Fibroblast of gingiva (primary cell): ENCODE measurements around the gene NHP2.
"Not testable (repeated sequence)": the region's sequence is repeated elsewhere in the genome, so short reads cannot be mapped to it uniquely, and the experiment has no call there.

Experiments used
- DNase-seq: peaks from one replicate; pipeline ENCODE4 v3.0.0-alpha.2; 2011; ENCODE audit warnings: low read depth

Gene NHP2

GRCh38 chr5:178153530-178154340 is at the start of gene NHP2:
TSS of gene NHP2 (minus strand) at chr5:178153885. CDS start at chr5:178153817, 68 bp downstream.
- peak; percentile 98 for DNase-seq

- DNase-seq = no peak
Observed at GRCh38 chr5:178202541-178202940, 48.9 kb upstream of the NHP2 start.

DNA sequence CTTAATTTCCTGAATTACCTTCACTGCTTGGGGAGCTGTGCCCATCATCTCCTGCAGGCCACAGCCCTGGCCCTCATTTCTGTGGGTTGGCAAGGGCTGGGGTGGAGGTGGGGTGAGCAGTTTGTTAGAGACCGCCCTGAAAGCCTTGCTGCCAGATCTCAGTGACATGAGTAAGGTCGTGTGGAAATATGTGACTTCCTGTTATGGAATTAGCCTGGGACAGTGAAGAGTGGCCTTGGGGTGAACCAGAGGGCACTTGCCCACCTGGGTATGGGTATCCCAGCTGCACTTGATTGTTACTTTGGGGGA is 48.2 kb upstream of the NHP2 start:
- DNase-seq = no peak

DNA sequence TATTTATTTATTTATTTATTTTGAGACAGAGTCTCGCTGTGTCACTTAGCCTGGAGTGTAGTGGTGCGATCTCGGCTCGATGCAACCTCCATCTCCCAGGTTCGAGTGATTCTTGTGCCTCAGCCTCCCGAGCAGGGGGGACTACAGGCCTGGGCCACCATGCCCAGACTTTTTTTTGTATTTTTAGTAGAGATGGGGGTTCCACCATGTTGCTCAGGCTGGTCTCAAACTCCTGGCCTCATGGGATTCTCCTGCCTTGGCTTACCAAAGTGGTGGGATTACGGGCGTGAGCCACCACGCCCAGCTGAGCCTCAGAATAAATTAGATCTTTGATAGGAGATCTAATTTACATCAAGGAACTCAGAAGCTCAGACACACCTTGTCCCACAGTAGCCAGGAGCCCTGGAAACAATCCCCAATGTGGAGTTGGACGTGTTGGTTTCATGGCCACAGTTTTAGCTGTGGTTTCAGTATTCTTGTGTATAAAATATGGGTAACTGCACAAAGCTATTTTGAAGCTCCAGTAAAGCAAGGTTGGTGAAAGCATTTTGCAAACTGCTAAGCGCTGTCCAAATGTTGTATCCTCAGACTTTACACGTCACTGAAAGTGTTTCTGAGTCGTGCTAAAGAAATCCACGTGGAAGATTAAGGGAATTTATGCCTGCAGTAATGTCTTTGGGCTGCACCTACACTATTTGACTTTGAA is 47.7 kb upstream of the NHP2 start:
- DNase-seq = no peak

DNA sequence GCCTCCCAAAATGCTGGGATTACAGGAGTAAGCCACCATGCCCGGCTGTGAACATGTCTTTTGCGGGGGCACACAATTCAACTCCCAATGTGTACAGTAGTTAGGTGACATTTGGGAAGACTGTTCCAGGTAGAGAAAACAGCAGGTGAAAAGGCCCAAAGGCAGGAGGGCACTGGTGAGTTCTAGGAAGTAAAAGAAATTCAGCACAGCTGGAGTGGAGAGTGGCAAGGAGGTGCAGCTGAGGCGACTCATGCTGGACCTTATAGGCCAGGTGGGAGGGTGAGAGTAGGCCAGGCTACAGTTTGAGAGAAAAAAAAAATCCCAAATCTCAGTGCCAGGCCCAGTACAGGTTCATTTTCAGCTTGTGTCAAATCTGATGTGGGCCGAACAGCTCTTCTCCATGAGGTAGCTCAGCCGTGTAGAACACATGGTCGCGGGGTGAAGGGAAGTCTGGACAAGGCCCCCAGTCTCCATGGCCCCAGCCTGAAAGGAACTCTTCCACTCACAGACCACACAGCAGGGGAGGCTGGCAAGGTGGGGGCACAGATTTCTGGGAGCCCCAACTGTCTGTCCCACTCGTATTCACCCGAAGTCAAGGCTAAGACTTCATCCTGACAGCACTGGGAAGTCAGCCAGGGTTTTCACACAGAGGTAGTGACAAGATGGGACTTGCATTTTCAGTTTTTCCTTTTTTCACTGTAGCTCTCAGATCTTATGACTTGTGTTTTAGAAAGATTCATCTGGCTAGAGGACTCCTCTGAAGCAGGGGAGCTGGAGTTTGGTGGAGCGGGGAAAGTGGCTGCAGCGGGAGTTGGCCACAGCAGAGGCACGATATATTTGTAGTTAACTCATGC is 46.1 kb upstream of the NHP2 start:
- no peak for DNase-seq

DNA sequence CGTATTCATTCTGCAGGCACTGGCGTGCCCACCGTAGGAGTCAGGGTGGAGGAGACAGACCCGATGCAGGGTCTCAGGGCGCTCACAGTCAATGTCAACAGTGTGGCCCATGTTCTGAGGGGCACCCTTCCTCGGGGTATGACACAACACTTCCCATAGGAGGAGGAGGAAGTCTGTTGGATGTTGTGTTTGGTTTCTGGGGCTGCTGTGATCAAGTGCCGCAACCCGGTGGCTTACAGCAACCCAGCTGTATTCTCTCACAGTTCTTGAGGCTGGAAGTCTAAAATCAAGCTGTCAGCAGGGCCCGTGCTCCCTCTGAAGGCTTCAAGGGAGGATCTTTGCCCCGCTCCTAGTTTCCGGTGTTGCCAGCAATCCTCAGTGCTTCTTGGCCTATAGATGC is 45.0 kb upstream of the NHP2 start:
- no peak for DNase-seq

GRCh38 chr5:178198151-178198550 is 44.5 kb upstream of the NHP2 start:
- not testable (repeated sequence) for DNase-seq

- DNase-seq = no peak
Observed at GRCh38 chr5:178196986-178197385, 43.3 kb upstream of the NHP2 start.

DNA sequence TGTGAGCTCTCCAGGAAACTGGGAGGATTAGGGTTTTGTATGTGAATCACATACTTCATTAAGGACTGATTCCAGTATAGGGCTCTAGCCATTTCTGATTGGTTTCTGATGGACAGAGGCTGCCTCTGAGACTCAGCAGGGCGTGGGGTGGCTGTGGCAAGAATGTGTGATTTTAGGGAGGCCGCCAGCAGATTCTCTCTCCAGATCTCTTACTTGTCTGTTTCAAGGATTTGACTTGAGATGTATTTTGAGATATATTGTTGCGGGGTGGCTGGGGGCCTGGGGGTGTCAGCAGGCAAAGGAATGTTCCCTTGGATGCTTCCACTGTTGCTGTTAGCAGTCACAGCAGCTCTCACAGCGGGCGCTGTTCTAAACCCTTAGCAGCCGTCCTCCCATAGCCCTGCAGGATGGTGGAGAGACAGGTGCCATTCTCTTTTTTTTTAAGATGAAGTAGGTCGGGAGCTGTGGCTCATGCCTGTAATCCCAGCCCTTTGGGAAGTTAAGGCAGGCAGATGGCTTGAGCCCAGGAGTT is 42.7 kb upstream of the NHP2 start:
- DNase-seq = no peak

- DNase-seq = no peak
Observed at GRCh38 chr5:178194026-178194425, 40.3 kb upstream of the NHP2 start.

- no peak for DNase-seq
Observed at GRCh38 chr5:178193251-178193809, 39.6 kb upstream of the NHP2 start.

DNA sequence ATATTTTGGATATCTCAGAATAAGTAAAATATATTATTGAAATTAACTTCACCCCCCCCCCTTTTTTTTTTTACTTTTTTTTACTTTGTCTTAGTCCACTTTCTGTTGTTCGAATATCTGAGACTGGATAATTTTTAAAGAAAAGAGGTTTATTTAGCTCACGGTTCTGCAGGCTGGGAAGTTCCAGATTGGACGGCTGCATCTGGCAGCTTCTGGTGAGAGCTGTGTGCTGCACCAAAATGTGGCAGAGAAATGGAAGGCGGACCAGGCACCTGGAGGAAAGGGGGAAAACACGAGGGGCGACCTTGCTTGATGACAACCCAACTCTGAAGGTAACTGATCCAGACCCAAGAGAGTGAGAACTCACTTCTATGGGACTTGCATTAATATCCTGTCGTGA is 39.1 kb upstream of the NHP2 start:
- DNase-seq = no peak

GRCh38 chr5:178192244-178192643 is 38.6 kb upstream of the NHP2 start:
- DNase-seq = no peak

GRCh38 chr5:178191661-178192060 is 38.0 kb upstream of the NHP2 start:
- no peak for DNase-seq

DNA sequence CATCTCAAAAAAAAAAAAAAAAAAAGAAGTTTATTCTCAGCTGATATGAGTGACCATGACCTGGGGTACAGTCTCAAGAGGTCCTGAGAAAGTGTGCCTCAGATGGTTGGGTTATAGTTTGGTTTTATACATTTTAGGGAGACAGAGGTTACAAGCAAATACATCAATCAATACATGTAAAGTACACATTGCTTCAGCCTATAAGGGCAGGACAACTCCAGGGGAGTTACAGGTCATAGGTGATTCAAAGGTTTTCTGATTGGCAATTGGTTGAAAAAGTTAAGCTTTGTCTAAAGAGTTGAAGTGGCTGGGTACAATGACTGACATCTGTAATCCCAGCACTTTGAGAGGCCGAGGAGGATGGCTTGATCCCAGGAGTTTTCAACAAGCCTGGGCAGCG is 35.7 kb upstream of the NHP2 start:
- no peak for DNase-seq

- DNase-seq = no peak
Observed at GRCh38 chr5:178187014-178187413, 33.3 kb upstream of the NHP2 start, which contains the start of gene GMCL2. TSS of gene GMCL2 (minus strand) at chr5:178187371. CDS start at chr5:178187299, 72 bp downstream.

DNA sequence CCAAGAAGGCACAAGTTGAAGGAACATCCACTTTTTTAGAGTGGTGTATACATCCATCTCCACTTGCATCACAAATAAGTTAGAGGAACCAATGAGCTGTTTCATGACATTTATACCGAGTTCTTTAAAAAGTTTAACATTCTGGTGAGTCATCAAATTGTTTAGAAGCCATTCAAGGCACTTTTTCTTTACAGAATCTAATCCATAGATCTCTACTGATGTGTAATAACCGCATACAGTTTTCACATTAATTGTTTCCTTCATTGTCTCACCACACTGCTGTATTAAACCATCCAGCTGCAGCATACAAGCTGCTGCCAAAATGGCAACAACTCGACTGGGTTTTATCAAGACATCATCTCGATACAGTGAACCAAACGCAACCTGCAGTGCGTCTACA is 32.7 kb upstream of the NHP2 start:
- peak; percentile 0 for DNase-seq

- DNase-seq = no peak
Observed at GRCh38 chr5:178182158-178182876, 28.6 kb upstream of the NHP2 start.

DNA sequence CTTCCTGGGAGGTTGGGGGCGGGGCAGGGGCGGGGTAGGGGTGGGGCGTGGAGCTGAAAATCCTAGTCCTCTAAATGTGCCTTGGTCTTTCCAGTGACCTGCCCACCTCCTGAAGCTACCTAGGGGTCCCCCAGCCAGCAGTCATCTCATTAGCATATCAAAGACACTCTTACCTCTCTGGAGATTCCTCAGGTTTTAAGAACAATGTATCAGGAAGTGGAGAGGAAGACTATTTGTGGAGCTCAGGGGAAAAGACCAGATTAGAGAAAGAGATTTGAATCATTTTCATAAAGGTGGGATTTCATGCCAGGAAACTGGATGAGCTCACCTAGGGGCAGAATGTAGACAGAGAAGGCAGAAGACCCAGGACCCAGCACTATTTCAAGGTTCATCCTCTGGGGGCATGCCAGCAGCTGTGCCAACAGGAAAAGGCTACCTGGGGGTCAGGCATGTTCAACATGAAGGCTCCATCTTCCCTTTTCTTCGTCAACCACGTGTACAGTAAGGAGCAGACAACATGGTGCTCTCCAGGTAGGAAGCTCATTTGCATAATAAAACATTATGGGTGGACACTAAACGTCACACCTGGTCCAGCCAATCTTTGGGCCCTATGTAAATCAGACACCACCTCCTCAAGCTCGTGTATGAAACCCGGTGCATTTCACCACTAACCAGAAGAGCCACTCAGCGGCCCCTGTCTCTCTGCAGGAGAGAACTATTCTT is 26.6 kb upstream of the NHP2 start:
- DNase-seq = no peak

GRCh38 chr5:178177569-178177968 is 23.9 kb upstream of the NHP2 start:
- no peak for DNase-seq

DNA sequence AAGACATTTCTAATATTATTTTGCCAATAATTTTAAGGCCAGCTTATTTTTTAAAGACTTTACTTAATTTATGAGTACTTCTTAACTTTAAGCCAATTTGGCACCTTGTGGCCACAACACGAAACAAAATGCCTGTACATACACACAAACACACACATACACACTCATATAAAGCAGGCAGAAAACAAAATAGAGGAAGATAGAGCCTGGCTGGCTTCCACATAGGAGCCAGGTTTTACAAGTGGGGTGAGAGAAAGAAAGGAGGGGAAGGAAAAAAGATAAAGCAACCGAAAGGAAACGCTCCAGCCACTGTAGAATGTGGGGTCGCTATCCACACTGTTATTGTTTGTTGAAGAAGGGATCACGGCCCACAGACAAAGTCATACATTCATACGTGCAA is 23.1 kb upstream of the NHP2 start:
- DNase-seq = no peak
